ENCODE results near the gene RAB9A. TPM values are rescaled to one million over a fixed set of nuclear protein-coding genes. Genes with fewer than 3 reads are reported as not detected.

RAB9A gene
- polyA plus RNA-seq, 1 of the 3 experiments (the other 2 are of a cell fraction) = 15.3 TPM

- Histone ChIP-seq H3K9me2 (no peaks in the 10 kb centered on the region), H3K4me1 (ENCODE audit: control insufficient read depth in 1 of 2, insufficient read depth in 2 of 2, low read depth in 1 of 2, low read length in 1 of 2) (peaks cover 2 to 35% of the 10 kb centered on the region in 2 experiments), H4K20me1 (ENCODE audit: insufficient read depth) (peaks cover 47% of the 10 kb centered on the region)
Observed at GRCh38 chrX:13695601-13696115, 6.7 kb downstream of the RAB9A start.

GRCh38 chrX:13697455-13697854 lies 8.5 kb downstream of the RAB9A start:
- H3K9me2 ChIP-seq = no peaks in the 10 kb centered on the region
- no peaks in the 10 kb centered on the region for H3F3A ChIP-seq (replicated peaks; ENCODE audit: insufficient read depth)
- no peaks in the 10 kb centered on the region for H3K9me3 ChIP-seq
- H3K36me3 ChIP-seq (replicated peaks in 1 of 2; ENCODE audit: control insufficient read depth in 1 of 2, insufficient read depth in 2 of 2, low read length in 1 of 2) = no peaks in the 10 kb centered on the region
- CTCF ChIA-PET = interaction anchor here (0.8 to 1.6 kb wide), 2 partner anchors 9 to 191 kb away, joined by 3 to 4 read pairs; no protein-coding TSS in a partner anchor
- H3K4me3 ChIP-seq (ENCODE audit: low read depth in 2 of 2, low read length in 1 of 2) = no peak overlapping the region
- no peak overlapping the region for H2AFZ ChIP-seq (ENCODE audit: low read depth)
- no peak for DNase-seq
- no peak overlapping the region for H3K4me2 ChIP-seq
- TF ChIP-seq SMC3 (IDR thresholded peaks at IDR 0.05; ENCODE audit: low read depth, low read length) (no peak), NFIC (IDR thresholded peaks at IDR 0.05; ENCODE audit: borderline replicate concordance) (no peak)
- POLR2A ChIA-PET = no interaction called here
- peaks cover 42% of the 10 kb centered on the region for H4K20me1 ChIP-seq (ENCODE audit: insufficient read depth)
- peaks cover 2 to 35% of the 10 kb centered on the region in 2 experiments for H3K4me1 ChIP-seq (ENCODE audit: control insufficient read depth in 1 of 2, insufficient read depth in 2 of 2, low read depth in 1 of 2, low read length in 1 of 2)
- H3K27me3 ChIP-seq (ENCODE audit: insufficient read depth) = no peaks in the 10 kb centered on the region
- H3K79me2 ChIP-seq (ENCODE audit: insufficient read depth) = peaks cover 86% of the 10 kb centered on the region
- no peak overlapping the region for H3K9ac ChIP-seq
- 97% methylated on average over 2 of the region's 2 CpGs for WGBS (ENCODE audit: low lambda C conversion rate)
- no peak overlapping the region for H3K27ac ChIP-seq (ENCODE audit: low read depth in 2 of 2, low read length in 1 of 2)

More at GRCh38 chrX:13695601-13696115, 6.7 kb downstream of the RAB9A start:
- no peaks in the 10 kb centered on the region for H3F3A ChIP-seq (replicated peaks; ENCODE audit: insufficient read depth)
- TF ChIP-seq TCF12 (IDR thresholded peaks at IDR 0.05) = no peak
- no peak overlapping the region for H3K9ac ChIP-seq
- POLR2A ChIA-PET = no interaction called here
- CTCF ChIA-PET = interaction anchor here (0.6 to 1.1 kb wide), 2 partner anchors 21 to 969 kb away, joined by 3 to 4 read pairs; no protein-coding TSS in a partner anchor
- H3K9me3 ChIP-seq = no peaks in the 10 kb centered on the region
- no peaks in the 10 kb centered on the region for H3K36me3 ChIP-seq (replicated peaks in 1 of 2; ENCODE audit: control insufficient read depth in 1 of 2, insufficient read depth in 2 of 2, low read length in 1 of 2)
- H3K27ac ChIP-seq (ENCODE audit: low read depth in 2 of 2, low read length in 1 of 2) = no peak overlapping the region
- 98% methylated on average over 4 of the region's 4 CpGs for WGBS (ENCODE audit: low lambda C conversion rate)
- no peaks in the 10 kb centered on the region for H3K27me3 ChIP-seq (ENCODE audit: insufficient read depth)
- H3K4me3 ChIP-seq (ENCODE audit: low read depth in 2 of 2, low read length in 1 of 2) = no peak overlapping the region
- DNase-seq = no peak
- no peak overlapping the region for H2AFZ ChIP-seq (ENCODE audit: low read depth)
- peaks cover 91% of the 10 kb centered on the region for H3K79me2 ChIP-seq (ENCODE audit: insufficient read depth)
- no peak overlapping the region for H3K4me2 ChIP-seq

- Histone ChIP-seq H2AFZ (ENCODE audit: low read depth) (no peak overlapping the region), H3K9ac (no peak overlapping the region), H3K36me3 (replicated peaks in 1 of 2; ENCODE audit: control insufficient read depth in 1 of 2, insufficient read depth in 2 of 2, low read length in 1 of 2) (no peaks in the 10 kb centered on the region), H3K9me2 (no peaks in the 10 kb centered on the region), H3K4me2 (no peak overlapping the region), H3K4me3 (ENCODE audit: low read depth in 2 of 2, low read length in 1 of 2) (no peak overlapping the region), H3F3A (replicated peaks; ENCODE audit: insufficient read depth) (no peaks in the 10 kb centered on the region), H3K4me1 (ENCODE audit: control insufficient read depth in 1 of 2, insufficient read depth in 2 of 2, low read depth in 1 of 2, low read length in 1 of 2) (peaks cover 2 to 30% of the 10 kb centered on the region in 2 experiments), H3K27ac (ENCODE audit: low read depth in 2 of 2, low read length in 1 of 2) (no peak overlapping the region), H4K20me1 (ENCODE audit: insufficient read depth) (peaks cover 42% of the 10 kb centered on the region), H3K79me2 (ENCODE audit: insufficient read depth) (peaks cover 85% of the 10 kb centered on the region), H3K9me3 (no peaks in the 10 kb centered on the region), H3K27me3 (ENCODE audit: insufficient read depth) (no peaks in the 10 kb centered on the region)
- TF ChIP-seq POLR2AphosphoS5 (IDR thresholded peaks at IDR 0.05; ENCODE audit: low read depth, low read length) = no peak
- TF ChIP-seq GATA2 (CRISPR knock-in tag; IDR thresholded peaks at IDR 0.05) = no peak
- no peak for TF ChIP-seq PBX3 (IDR thresholded peaks at IDR 0.05)
- no peak for TF ChIP-seq NFIC (IDR thresholded peaks at IDR 0.05; ENCODE audit: borderline replicate concordance)
- no peak for TF ChIP-seq RAD21 (IDR thresholded peaks at IDR 0.05; ENCODE audit: low read length)
- no peak for TF ChIP-seq EZH2phosphoT487 (IDR thresholded peaks at IDR 0.05; ENCODE audit: borderline replicate concordance, low read depth)
- no peak for TF ChIP-seq SIN3A (IDR thresholded peaks at IDR 0.05; ENCODE audit: borderline replicate concordance, low read depth, low read length)
- TF ChIP-seq USF1 (IDR thresholded peaks at IDR 0.05; ENCODE audit: borderline replicate concordance, low read depth) = no peak
- TF ChIP-seq TAF1 (IDR thresholded peaks at IDR 0.05; ENCODE audit: borderline replicate concordance, low read depth, low read length) = no peak
- TF ChIP-seq ELF1 (IDR thresholded peaks at IDR 0.05) = no peak
- no peak for TF ChIP-seq TCF12 (IDR thresholded peaks at IDR 0.05)
- TF ChIP-seq MEF2A (IDR thresholded peaks at IDR 0.05; ENCODE audit: borderline replicate concordance, low read depth) = no peak
- TF ChIP-seq GABPA (IDR thresholded peaks at IDR 0.05; ENCODE audit: low read depth) = no peak
- TF ChIP-seq FOXM1 (IDR thresholded peaks at IDR 0.05; ENCODE audit: low read depth) = no peak
- TF ChIP-seq RFX5 (IDR thresholded peaks at IDR 0.05; ENCODE audit: low read length) = no peak
- no peak for TF ChIP-seq RXRA (IDR thresholded peaks at IDR 0.05; ENCODE audit: borderline replicate concordance, low read depth)
- TF ChIP-seq CHD2 (IDR thresholded peaks at IDR 0.05; ENCODE audit: low read length, partially characterized antibody) = no peak
- POLR2A ChIA-PET = no interaction called here
- WGBS (ENCODE audit: low lambda C conversion rate) = 100% methylated on average over 1 of the region's 1 CpG
- DNase-seq = no peak
- CTCF ChIA-PET = interaction anchor here (0.8 to 1.6 kb wide), 2 partner anchors 9 to 191 kb away, joined by 3 to 4 read pairs; no protein-coding TSS in a partner anchor
Observed at GRCh38 chrX:13697976-13698375, 9.0 kb downstream of the RAB9A start.

Data from SK-N-SH (cell line).